Natural killer cell (primary cell): Measurements from ENCODE around the gene SGCG. TPM values are rescaled to one million over a fixed set of nuclear protein-coding genes. Genes with fewer than 3 reads are reported as not detected.

Source experiments
- ATAC-seq, 3 donors: fragments of 150-1000 bp in 2 of 3; fragments of 200-7000 bp in 1 of 3; cut with Tn5 transposase; 1 replicate in 1 of 3; 2 replicates in 2 of 3; pipeline ENCODE4 v1.10.0; 2021; ENCODE audit warnings: mild to moderate bottlenecking in 2 of 3, moderate library complexity in 2 of 3
- DNase-seq, 2 donors: peaks; one replicate each; pipeline versions ENCODE4 v3.0.0 to v3.0.0-alpha.2; 2013 to 2021; ENCODE audit warnings: mixed read lengths in 1 of 2
- H3K27ac ChIP-seq: one replicate; pipeline ENCODE4 v1.5.1; 2013; ENCODE audit warnings: mild to moderate bottlenecking, low read length
- H3K27me3 ChIP-seq: one replicate; pipeline ENCODE4 v1.6.1; 2013; ENCODE audit warnings: low read length; ENCODE audit not compliant: control insufficient read depth, insufficient read depth
- H3K36me3 ChIP-seq: one replicate; pipeline ENCODE4 v1.6.1; 2013; ENCODE audit warnings: low read length; ENCODE audit not compliant: control insufficient read depth, insufficient read depth
- H3K4me1 ChIP-seq: one replicate; pipeline ENCODE4 v1.6.1; 2013; ENCODE audit warnings: low read length; ENCODE audit not compliant: control insufficient read depth, insufficient read depth
- H3K4me3 ChIP-seq: one replicate; pipeline ENCODE4 v1.5.1; 2013; ENCODE audit warnings: low read length
- H3K9me3 ChIP-seq: one replicate; pipeline ENCODE4 v1.6.1; 2013; ENCODE audit warnings: low read length; ENCODE audit not compliant: control insufficient read depth, insufficient read depth
- H3K27ac Mint-ChIP-seq, 2 donors: one replicate each; pipeline ENCODE4 v1.8.0; 2022; ENCODE audit warnings: mild to moderate bottlenecking in 2 of 2, mixed read lengths in 2 of 2, moderate library complexity in 1 of 2
- H3K27me3 Mint-ChIP-seq, 2 donors: one replicate each; pipeline ENCODE4 v1.8.0; 2022; ENCODE audit warnings: low read depth in 2 of 2, mixed read lengths in 2 of 2
- H3K36me3 Mint-ChIP-seq: one replicate; pipeline ENCODE4 v1.8.0; 2022; ENCODE audit warnings: mixed read lengths
- H3K4me1 Mint-ChIP-seq, 2 donors: one replicate each; pipeline ENCODE4 v1.8.0; 2022; ENCODE audit warnings: mixed read lengths in 2 of 2
- H3K4me3 Mint-ChIP-seq: one replicate; pipeline ENCODE4 v1.8.0; 2022; ENCODE audit warnings: mild to moderate bottlenecking, moderate library complexity, mixed read lengths
- H3K9me3 Mint-ChIP-seq, 2 donors: one replicate each; pipeline ENCODE4 v1.8.0; 2022; ENCODE audit warnings: mixed read lengths in 2 of 2
- WGBS: methylation state at CpG from one replicate; pipeline ENCODE4 v1.1.7; 2013; ENCODE audit warnings: missing lambda C conversion rate; ENCODE audit not compliant: insufficient coverage; 5-methylcytosine and 5-hydroxymethylcytosine counted together
- intact Hi-C: fragments of 100-400 bp; cut with micrococcal nuclease; formaldehyde crosslinking; loops from one replicate; pipeline ENCODE4 v1.14.2; 2022
- total RNA-seq, 4 donors: library from RNA; stranded (reverse); fragments of 120-200 nt in 1 of 4; gene quantifications; one replicate each; pipeline versions ENCODE4 v1.2.3 to v1.2.4, GENCODE V29; 2013 to 2022
- TF ChIP-seq, protein P1 (sequence below): fragments of 200-600 bp; IDR thresholded peaks from one replicate; pipeline ENCODE4 v1.8.0; 2022; ENCODE audit warnings: antibody characterized with exemption

The SGCG gene
- total RNA-seq, 3 donors from 2014 or later (not counting 1 experiment from before 2014, with no cell fraction given): not detected

- Histone ChIP-seq H3K36me3 (no peaks in the 10 kb centered on the region), H3K4me3 (no peak overlapping the region), H3K27me3 (no peaks in the 10 kb centered on the region), H3K4me1 (no peaks in the 10 kb centered on the region), H3K9me3 (no peaks in the 10 kb centered on the region), H3K27ac (no peak overlapping the region)
- ATAC-seq (no peak), DNase-seq (no peak)
- 88% methylated on average over 7 of the region's 7 CpGs for WGBS
- H3K27ac Mint-ChIP-seq: no peak overlapping the region
- H3K4me1 Mint-ChIP-seq: no peaks in the 10 kb centered on the region
- no peak overlapping the region for H3K4me3 Mint-ChIP-seq
- H3K27me3 Mint-ChIP-seq: peaks cover 0 to 6% of the 10 kb centered on the region in 2 donors
- no peaks in the 10 kb centered on the region for H3K36me3 Mint-ChIP-seq
- TF ChIP-seq, protein P1, sequence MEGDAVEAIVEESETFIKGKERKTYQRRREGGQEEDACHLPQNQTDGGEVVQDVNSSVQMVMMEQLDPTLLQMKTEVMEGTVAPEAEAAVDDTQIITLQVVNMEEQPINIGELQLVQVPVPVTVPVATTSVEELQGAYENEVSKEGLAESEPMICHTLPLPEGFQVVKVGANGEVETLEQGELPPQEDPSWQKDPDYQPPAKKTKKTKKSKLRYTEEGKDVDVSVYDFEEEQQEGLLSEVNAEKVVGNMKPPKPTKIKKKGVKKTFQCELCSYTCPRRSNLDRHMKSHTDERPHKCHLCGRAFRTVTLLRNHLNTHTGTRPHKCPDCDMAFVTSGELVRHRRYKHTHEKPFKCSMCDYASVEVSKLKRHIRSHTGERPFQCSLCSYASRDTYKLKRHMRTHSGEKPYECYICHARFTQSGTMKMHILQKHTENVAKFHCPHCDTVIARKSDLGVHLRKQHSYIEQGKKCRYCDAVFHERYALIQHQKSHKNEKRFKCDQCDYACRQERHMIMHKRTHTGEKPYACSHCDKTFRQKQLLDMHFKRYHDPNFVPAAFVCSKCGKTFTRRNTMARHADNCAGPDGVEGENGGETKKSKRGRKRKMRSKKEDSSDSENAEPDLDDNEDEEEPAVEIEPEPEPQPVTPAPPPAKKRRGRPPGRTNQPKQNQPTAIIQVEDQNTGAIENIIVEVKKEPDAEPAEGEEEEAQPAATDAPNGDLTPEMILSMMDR: no peak
- no peaks in the 10 kb centered on the region for H3K9me3 Mint-ChIP-seq
- intact Hi-C loops: no loop called here
Measured at GRCh38 chr13:23183292-23183691, 2.5 kb downstream of the SGCG start.

DNA sequence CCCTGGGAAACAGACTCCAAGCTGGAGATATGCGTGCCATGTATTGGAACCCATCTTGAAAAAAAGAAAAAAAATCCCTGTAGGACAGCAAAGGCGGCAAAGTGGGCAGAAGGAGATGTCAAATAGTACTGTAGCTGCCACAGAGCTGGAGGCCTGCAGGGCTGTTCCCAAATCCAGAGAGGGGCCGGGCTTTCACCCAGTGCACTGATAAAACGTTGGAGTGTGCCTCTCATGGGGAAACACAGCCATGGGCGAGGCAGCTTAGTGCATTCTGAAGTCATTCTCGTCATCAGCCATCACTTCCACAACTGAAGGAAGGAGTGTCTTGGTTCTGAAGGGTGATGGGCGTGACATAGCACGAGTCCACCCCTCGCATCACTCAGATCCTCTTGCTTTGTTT lies 4.8 kb downstream of the SGCG start:
- Histone ChIP-seq H3K4me3 (no peak overlapping the region), H3K36me3 (no peaks in the 10 kb centered on the region), H3K9me3 (no peaks in the 10 kb centered on the region), H3K27ac (no peak overlapping the region), H3K27me3 (no peaks in the 10 kb centered on the region), H3K4me1 (no peaks in the 10 kb centered on the region)
- Mint-ChIP-seq H3K4me1 (no peaks in the 10 kb centered on the region), H3K36me3 (no peaks in the 10 kb centered on the region), H3K9me3 (no peaks in the 10 kb centered on the region), H3K4me3 (no peak overlapping the region), H3K27ac (no peak overlapping the region), H3K27me3 (peaks cover 0 to 6% of the 10 kb centered on the region in 2 donors)
- ATAC-seq: no peak
- intact Hi-C loops: no loop called here
- 87% methylated on average over 9 of the region's 9 CpGs for WGBS
- TF ChIP-seq, protein P1: no peak
- no peak for DNase-seq

DNA sequence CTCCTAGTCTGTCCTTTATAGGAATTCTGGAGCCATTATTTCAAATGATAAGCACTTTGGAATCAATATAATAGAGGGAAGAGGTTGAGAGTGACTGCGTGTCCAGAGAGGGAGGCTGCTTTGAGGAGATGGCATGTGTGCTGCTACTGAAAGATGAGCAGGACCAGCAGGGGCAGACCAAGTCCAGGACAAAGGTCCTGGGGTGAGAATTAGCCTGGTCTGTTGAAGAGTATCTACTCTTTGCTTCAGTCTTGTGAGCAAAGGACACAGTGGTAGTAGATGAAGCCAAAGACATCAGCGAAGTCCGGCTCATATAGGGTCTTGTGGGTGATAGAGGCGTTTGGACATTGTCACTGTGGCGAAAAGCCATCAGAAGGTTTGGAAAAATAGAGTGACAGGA lies 21.1 kb downstream of the SGCG start:
- H3K36me3 ChIP-seq: no peaks in the 10 kb centered on the region
- Mint-ChIP-seq H3K27me3 (peaks cover 10 to 13% of the 10 kb centered on the region in 2 donors), H3K36me3 (no peaks in the 10 kb centered on the region), H3K9me3 (no peaks in the 10 kb centered on the region), H3K4me3 (no peak overlapping the region), H3K4me1 (no peaks in the 10 kb centered on the region), H3K27ac (no peak overlapping the region)
- TF ChIP-seq, protein P1: no peak
- intact Hi-C loops: no loop called here
- no peaks in the 10 kb centered on the region for H3K4me1 ChIP-seq
- H3K27me3 ChIP-seq: no peaks in the 10 kb centered on the region
- no peak overlapping the region for H3K4me3 ChIP-seq
- 73% methylated on average over 5 of the region's 5 CpGs for WGBS
- DNase-seq (no peak), ATAC-seq (no peak)
- no peak overlapping the region for H3K27ac ChIP-seq
- no peaks in the 10 kb centered on the region for H3K9me3 ChIP-seq

DNA sequence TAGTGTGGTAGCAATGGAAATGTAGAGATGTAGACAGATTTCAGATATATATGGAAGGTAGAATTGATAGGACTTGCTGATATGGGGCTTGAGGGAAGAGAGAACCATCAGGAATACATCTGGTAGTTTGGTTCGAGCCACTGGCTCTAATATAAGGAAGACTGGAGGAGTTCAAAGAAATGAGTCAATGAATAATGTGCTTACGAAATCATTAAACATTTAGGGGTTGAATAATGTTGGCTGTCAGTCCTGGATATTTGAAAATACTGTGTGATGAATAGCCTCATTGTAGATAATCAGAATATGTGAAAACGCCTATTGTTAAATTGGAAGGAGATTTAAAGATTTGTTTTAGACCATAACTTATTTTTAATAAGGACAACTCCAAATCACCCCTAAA lies 21.6 kb downstream of the SGCG start:
- WGBS: 84% methylated on average over 2 of the region's 3 CpGs
- Histone ChIP-seq H3K27me3 (no peaks in the 10 kb centered on the region), H3K4me3 (no peak overlapping the region), H3K4me1 (no peaks in the 10 kb centered on the region), H3K9me3 (no peaks in the 10 kb centered on the region), H3K27ac (no peak overlapping the region), H3K36me3 (no peaks in the 10 kb centered on the region)
- H3K9me3 Mint-ChIP-seq: no peaks in the 10 kb centered on the region
- no peaks in the 10 kb centered on the region for H3K4me1 Mint-ChIP-seq
- H3K27ac Mint-ChIP-seq: no peak overlapping the region
- H3K36me3 Mint-ChIP-seq: no peaks in the 10 kb centered on the region
- H3K4me3 Mint-ChIP-seq: no peak overlapping the region
- DNase-seq: no peak
- no peak for ATAC-seq
- H3K27me3 Mint-ChIP-seq: peaks cover 7 to 9% of the 10 kb centered on the region in 2 donors
- TF ChIP-seq, protein P1: no peak
- intact Hi-C loops: no loop called here
